ENCODE measurements around the gene C19orf33.

Gene C19orf33

GRCh38 chr19:38309615-38310278, 5.7 kb downstream of the C19orf33 start:
- no peak for DNase-seq

DNA sequence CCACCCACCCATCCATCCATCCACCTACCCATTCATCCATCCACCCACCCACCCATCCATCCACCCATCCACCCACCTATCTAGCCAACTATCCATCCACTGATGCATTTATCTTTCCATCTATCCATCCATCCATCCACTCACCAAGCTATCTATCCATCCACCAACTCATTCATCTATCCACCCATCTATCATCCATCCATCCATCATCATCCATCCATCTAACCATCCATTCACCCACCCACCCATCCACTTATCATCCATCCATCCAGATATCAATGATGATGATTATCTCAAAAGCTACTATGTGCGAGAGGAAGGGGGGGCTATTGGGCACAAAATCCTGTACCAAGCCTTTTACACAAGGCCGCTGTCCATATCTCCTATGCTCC, 6.2 kb downstream of the C19orf33 start:
- DNase-seq: no peak

DNA sequence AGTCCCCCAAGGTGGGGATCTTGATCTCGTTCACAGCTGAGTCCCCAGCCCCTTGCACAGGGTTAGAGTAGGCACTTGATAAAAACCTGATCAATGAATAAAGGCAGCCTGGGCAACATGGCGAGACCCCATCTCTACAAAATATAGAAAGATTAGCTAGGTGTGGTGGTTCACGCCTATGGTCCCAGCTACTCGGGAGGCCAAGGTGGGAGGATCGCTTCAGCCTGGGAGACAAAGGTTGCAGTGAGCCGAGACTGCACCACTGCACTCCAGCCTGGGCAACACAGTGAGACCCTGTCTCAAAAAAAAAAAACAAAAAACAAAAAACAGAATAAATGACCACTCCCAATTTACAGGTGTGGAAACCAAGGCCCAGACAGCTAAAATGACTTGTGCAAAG, 6.9 kb downstream of the C19orf33 start:
- no peak for DNase-seq

- DNase-seq: peak; percentile 98
These were observed 11.8 kb downstream of the C19orf33 start, which contains the start of gene YIF1B for GRCh38 chr19:38315657-38316476. Gene YIF1B (minus strand): TSS chr19:38315947. CDS start chr19:38315917, 30 bp downstream.

DNA sequence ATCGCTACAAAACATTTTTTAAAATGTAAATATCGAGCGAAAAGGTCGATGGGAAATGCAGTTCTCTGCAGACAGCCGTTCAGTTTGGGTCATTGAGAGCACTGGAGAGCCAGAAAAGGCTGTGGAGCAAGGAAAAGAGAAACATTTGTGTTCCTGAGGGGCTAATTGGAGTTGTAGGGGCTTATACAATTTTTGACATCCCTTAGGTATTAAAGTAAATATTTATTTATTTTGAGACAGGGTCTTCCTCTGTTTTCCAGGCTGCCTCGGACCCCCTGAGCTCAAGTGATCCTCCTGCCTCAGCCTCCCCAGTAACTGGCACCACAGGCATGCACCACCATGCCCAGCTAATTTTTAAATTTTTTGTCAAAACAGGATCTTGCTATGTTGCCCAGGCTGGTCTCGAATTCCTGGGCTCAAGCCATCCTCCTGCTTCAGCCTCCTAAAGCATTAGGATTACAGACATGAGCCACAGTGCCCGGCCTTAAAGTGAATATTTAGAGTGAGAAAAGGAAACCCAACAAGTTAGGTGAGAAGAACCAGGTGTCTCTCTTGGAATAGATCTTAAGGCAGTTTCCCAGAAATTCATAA, 12.5 kb downstream of the C19orf33 start:
- DNase-seq: no peak

GRCh38 chr19:38317104-38317612, 13.1 kb downstream of the C19orf33 start:
- no peak for DNase-seq

DNA sequence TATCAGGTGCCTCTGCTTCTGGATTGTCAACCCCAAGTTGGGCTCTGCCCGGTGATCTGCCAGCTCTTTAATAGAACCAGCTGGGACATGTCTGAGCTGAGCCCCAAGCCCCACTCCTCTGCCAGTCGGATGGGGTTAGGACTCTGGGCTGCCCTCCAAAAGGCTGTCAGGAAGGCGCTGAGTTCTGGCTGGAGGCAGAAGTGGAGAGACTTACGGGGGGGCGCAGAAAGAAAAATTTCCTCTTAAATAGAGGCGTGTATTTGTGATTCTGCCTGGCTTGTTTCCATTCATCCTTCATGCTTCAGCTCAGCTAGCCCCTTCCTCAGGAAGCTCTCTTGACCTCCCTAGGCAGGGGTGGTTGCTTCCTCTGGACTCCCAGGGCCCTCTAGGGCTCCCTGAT, 14.6 kb downstream of the C19orf33 start:
- no peak for DNase-seq

DNA sequence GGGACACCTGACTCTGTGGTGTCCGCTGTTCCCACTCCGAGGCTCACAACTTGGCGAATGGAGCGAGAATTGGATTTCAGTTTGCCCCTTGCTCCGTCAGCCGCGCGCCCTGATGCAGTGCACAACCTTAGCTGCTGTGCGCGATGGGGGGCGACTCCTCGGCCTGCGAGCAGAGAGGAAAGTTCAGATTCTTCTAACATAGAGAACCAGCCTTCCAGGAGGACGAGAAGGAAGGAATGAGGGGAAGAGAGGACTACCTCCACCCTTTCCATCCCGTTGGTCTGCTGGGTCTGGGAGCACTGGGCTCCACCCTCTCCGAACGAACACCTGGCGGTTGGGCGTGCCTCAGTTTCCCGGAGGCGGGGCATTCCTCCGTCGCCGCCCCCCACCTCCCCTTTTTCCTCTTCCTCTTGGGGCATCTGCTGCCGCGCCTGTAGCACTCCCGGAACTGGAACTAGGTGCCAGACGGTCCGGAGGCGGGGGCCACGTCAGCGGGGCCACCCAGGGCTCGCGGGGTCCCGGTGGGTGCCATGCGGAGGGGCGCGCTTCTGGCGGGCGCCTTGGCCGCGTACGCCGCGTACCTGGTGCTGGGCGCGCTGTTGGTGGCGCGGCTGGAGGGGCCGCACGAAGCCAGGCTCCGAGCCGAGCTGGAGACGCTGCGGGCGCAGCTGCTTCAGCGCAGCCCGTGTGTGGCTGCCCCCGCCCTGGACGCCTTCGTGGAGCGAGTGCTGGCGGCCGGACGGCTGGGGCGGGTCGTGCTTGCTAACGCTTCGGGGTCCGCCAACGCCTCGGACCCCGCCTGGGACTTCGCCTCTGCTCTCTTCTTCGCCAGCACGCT, 15.6 kb downstream of the C19orf33 start, which contains the start of gene KCNK6:
Gene KCNK6, plus strand, starts transcription at position 425 of the 838 bp plus-strand sequence. Its CDS starts 106 bp downstream, at position 531.
- DNase-seq: peak; percentile 30

GRCh38 chr19:38320969-38321339, 16.9 kb downstream of the C19orf33 start:
- no peak for DNase-seq

DNA sequence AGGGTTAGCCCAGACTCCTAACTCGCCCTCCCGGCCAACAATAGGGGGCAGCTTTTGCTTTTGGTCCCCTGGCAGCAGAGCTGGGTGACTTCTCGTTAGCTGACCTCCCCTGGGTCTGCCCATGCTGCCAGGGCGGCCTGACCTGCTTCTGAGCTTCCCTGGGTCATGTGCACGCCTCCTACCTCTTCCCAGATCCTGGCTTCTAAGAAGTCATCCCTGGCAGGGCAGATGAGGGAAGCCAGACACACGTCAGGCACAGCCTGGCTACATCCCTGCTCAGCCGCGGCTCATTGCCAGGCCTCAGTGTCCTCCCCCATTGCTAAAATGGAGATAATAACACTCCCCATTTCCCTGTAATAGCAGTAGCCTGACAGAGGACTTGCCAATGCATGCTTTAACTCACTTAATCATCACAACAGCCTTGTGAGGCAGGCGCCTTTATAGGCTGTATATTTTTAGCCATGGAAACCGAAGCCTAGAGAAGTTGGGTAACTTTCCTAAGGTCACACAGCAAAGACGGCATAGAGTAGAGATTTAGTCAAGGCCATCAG, 17.7 kb downstream of the C19orf33 start:
- DNase-seq: peak; percentile 16

DNA sequence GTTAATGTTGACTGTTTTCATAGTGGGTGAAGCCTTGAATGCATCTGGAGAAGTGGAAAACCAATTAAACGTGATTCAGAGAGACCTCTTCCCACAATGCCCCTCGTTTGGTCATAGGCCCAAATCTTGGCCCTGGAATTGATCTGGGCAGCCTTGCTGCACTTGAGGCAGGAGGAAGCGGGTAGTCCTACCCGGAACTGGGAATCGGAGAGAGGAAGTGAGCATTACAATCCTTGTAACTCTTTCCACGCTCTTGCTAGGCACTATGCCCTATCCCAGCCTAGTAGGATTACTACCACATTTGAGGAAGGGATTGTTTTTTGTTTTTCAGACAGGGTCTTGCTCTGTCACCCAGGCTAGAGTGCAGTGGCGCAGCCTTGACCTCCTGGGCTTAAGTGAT, 19.2 kb downstream of the C19orf33 start:
- no peak for DNase-seq

- no peak for DNase-seq
These were observed 20.4 kb downstream of the C19orf33 start for GRCh38 chr19:38324431-38324830.

- DNase-seq: no peak
These were observed 22.5 kb downstream of the C19orf33 start for GRCh38 chr19:38326591-38326990.

GRCh38 chr19:38329651-38330050, 25.6 kb downstream of the C19orf33 start:
- no peak for DNase-seq

- no peak for DNase-seq
These were observed 27.7 kb downstream of the C19orf33 start for GRCh38 chr19:38331728-38332127.

DNA sequence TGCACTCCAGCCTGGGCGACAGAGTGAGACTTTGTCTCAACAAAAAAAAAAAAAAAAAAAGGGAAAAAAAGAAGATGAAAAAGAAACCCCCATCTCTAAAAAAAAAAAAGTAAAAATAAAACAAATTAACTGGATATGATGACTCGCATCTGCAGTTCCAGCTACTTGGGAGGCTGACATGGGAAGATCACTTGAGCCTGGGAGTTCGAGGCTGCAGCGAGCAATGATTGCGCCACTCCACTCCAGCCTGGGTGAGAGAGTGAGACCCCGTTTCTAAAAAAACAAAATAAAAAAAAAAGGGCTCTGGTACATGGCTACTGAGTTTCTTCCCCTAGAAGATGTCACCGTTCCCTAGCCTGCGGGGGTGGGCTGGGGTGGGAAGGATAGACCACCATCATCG, 29.2 kb downstream of the C19orf33 start:
- peak; percentile 32 for DNase-seq

- DNase-seq: peak; percentile 97
These were observed 32.0 kb downstream of the C19orf33 start for GRCh38 chr19:38335949-38336637.

- DNase-seq: peak; percentile 87
These were observed 32.7 kb downstream of the C19orf33 start for GRCh38 chr19:38336638-38337359.

GRCh38 chr19:38337360-38337653, 33.3 kb downstream of the C19orf33 start:
- DNase-seq: no peak

DNA sequence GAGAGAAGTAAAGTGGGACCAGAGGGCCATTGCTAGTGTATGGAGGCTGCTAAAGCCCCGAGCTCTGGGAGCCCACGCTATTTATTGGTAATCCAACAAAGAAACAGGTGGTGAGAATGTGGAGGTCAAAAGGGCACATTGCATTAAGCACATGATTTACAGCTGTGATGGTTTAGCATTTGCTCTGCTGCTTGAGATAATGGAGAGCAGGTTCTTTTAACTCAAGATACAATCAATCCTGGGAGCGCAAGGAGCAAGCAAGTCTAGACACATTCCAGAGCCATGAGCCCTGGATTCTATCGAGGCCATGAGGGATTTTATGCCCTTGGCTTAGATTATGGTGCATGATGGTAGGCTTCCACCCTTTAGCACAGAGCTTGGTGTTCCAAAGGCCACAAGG, 35.0 kb downstream of the C19orf33 start:
- peak; percentile 23 for DNase-seq

GRCh38 chr19:38340927-38341326, 36.9 kb downstream of the C19orf33 start:
- no peak for DNase-seq

All from fibroblast of skin of back (primary cell).